ENCODE data around the gene KCNN1.
"Not testable (repeated sequence)": the region's sequence is repeated elsewhere in the genome, so short reads cannot be mapped to it uniquely, and the experiment has no call there.

The KCNN1 gene

DNA sequence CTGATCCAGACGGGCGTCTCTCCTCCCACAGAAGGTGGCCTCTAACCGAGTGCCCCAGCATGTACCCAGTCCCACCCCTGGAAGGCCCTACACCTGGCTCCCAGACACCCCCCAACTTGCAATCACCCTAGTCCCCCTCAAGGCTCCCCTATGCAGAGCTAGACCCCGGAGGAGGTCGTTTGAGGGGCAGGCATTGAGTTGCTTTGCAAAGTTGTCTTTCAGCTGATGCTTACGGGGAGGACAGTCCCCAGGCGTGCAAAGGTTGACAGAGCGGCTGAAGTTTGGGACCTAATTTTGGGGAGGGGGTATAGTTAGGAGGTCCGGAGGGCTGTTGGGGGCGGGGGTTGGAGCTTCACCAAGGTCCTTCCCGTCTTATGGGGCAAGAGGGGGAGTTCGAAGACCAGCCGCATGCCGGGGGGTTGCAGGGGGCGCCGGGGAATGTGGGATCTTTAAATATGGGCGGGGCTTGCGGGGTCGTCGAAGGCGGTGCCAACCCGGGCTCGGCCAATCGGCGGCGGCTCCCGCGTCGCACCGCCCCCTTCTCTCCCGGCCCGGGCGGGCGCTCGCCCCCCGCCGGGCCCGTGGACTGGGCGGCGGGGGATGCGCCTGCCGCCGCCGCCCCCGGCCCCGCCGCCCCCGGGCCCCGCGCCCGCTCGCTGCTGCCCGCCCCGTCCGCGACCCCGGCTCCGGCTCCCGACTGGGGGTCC is at the start of gene KCNN1:
TSS of gene KCNN1 (plus strand) at position 558 of the 707 bp plus-strand sequence. CDS start 6,782 bp downstream, outside the sequence.
- TF ChIP-seq, protein P1, sequence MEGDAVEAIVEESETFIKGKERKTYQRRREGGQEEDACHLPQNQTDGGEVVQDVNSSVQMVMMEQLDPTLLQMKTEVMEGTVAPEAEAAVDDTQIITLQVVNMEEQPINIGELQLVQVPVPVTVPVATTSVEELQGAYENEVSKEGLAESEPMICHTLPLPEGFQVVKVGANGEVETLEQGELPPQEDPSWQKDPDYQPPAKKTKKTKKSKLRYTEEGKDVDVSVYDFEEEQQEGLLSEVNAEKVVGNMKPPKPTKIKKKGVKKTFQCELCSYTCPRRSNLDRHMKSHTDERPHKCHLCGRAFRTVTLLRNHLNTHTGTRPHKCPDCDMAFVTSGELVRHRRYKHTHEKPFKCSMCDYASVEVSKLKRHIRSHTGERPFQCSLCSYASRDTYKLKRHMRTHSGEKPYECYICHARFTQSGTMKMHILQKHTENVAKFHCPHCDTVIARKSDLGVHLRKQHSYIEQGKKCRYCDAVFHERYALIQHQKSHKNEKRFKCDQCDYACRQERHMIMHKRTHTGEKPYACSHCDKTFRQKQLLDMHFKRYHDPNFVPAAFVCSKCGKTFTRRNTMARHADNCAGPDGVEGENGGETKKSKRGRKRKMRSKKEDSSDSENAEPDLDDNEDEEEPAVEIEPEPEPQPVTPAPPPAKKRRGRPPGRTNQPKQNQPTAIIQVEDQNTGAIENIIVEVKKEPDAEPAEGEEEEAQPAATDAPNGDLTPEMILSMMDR (conservative IDR thresholded peaks at IDR 0.05; ENCODE audit: low read depth, low read length) = no peak
- Histone ChIP-seq H3K36me3 (ENCODE audit: insufficient read depth) (no peaks in the 10 kb centered on the region), H3K79me2 (ENCODE audit: insufficient read depth, low read depth) (no peaks in the 10 kb centered on the region), H2AFZ (ENCODE audit: low read depth) (no peak within 1 kb of the TSS), H3K4me1 (ENCODE audit: low read depth, poor library complexity, severe bottlenecking) (no peaks in the 10 kb centered on the region), H3K4me3 (IDR thresholded peaks at IDR 0.05; ENCODE audit: insufficient read depth, low read depth, low read length) (no peak within 1 kb of the TSS), H3K4me2 (no peak within 1 kb of the TSS), H4K20me1 (ENCODE audit: insufficient read depth) (no peaks in the 10 kb centered on the region), H3K9ac (no peak within 1 kb of the TSS), H3K27ac (no peak within 1 kb of the TSS), H3K27me3 (ENCODE audit: insufficient read depth, low read depth) (peaks cover 71% of the 10 kb centered on the region)

DNA sequence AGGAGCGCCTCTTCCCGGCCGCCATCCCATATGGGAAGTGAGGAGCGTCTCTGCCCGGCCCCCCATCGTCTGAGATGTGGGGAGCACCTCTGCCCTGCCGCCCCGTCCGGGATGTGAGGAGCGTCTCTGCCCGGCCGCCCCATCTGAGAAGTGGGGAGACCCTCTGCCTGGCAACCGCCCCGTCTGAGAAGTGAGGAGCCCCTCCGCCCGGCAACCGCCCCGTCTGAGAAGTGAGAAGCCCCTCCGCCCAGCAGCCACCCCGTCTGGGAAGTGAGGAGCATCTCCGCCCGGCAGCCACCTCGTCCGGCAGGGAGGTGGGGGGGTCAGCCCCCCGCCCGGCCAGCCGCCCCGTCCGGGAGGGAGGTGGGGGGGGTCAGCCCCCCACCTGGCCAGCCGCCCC is 48.8 kb upstream of the KCNN1 start:
- not testable (repeated sequence) for H3K4me1 ChIP-seq (ENCODE audit: low read depth, poor library complexity, severe bottlenecking); H3K9ac ChIP-seq; H3K27ac ChIP-seq; H2AFZ ChIP-seq (ENCODE audit: low read depth); H3K4me2 ChIP-seq; H3K36me3 ChIP-seq (ENCODE audit: insufficient read depth); H3K79me2 ChIP-seq (ENCODE audit: insufficient read depth, low read depth); H3K4me3 ChIP-seq (IDR thresholded peaks at IDR 0.05; ENCODE audit: insufficient read depth, low read depth, low read length); H4K20me1 ChIP-seq (ENCODE audit: insufficient read depth)
- H3K27me3 ChIP-seq (ENCODE audit: insufficient read depth, low read depth) = peaks cover 54% of the 10 kb centered on the region; the same call in 1 of the 2 replicates

DNA sequence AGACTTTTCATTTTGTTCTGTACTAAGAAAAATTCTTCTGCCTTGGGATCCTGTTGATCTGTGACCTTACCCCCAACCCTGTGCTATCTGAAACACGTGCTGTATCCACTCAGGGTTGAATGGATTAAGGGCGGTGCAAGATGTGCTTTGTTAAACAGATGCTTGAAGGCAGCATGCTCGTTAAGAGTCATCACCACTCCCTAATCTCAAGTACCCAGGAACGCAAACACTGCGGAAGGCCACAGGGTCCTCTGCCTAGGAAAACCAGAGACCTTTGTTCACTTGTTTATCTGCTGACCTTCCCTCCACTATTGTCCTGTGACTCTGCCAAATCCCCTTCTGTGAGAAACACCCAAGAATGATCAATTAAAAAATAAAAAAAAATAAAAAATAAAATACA is 47.8 kb upstream of the KCNN1 start:
- H2AFZ ChIP-seq (ENCODE audit: low read depth); H3K36me3 ChIP-seq (ENCODE audit: insufficient read depth); H3K4me2 ChIP-seq; H3K27ac ChIP-seq; H3K4me1 ChIP-seq (ENCODE audit: low read depth, poor library complexity, severe bottlenecking); H3K79me2 ChIP-seq (ENCODE audit: insufficient read depth, low read depth); H3K4me3 ChIP-seq (IDR thresholded peaks at IDR 0.05; ENCODE audit: insufficient read depth, low read depth, low read length); H4K20me1 ChIP-seq (ENCODE audit: insufficient read depth); H3K9ac ChIP-seq: not testable (repeated sequence)
- H3K27me3 ChIP-seq (ENCODE audit: insufficient read depth, low read depth) = peaks cover 52% of the 10 kb centered on the region; the same call in 1 of the 2 replicates

DNA sequence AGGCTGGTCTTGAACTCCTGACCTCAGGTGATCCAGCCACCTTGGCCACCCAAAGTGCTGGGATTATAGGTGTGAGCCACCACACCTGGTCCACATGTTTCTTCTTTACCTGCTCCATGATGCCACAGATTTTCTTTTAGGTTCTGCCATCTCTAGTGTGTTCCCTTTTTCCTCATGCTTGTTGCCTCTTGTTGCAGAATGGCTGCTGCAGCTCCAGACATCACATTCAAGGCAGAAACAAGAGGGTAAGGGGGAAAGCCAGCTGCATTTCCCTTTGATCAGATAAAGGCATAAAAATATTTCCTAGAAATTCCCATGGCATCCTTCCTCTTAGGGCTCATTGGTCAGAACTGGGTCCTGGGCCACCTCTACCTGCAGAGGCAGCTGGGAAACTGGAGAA is 46.4 kb upstream of the KCNN1 start:
- H3K4me1 ChIP-seq (ENCODE audit: low read depth, poor library complexity, severe bottlenecking) = no peaks in the 10 kb centered on the region
- H3K27me3 ChIP-seq (ENCODE audit: insufficient read depth, low read depth) = peaks cover 49% of the 10 kb centered on the region; the same call in 1 of the 2 replicates
- H4K20me1 ChIP-seq (ENCODE audit: insufficient read depth) = no peaks in the 10 kb centered on the region
- H3K27ac ChIP-seq = no peak overlapping the region
- H3K4me3 ChIP-seq (IDR thresholded peaks at IDR 0.05; ENCODE audit: insufficient read depth, low read depth, low read length) = no peak overlapping the region
- H3K79me2 ChIP-seq (ENCODE audit: insufficient read depth, low read depth) = no peaks in the 10 kb centered on the region
- no peaks in the 10 kb centered on the region for H3K36me3 ChIP-seq (ENCODE audit: insufficient read depth)
- TF ChIP-seq, protein P1 (conservative IDR thresholded peaks at IDR 0.05; ENCODE audit: low read depth, low read length) = no peak
- H2AFZ ChIP-seq (ENCODE audit: low read depth) = no peak overlapping the region
- no peak overlapping the region for H3K4me2 ChIP-seq
- no peak overlapping the region for H3K9ac ChIP-seq

DNA sequence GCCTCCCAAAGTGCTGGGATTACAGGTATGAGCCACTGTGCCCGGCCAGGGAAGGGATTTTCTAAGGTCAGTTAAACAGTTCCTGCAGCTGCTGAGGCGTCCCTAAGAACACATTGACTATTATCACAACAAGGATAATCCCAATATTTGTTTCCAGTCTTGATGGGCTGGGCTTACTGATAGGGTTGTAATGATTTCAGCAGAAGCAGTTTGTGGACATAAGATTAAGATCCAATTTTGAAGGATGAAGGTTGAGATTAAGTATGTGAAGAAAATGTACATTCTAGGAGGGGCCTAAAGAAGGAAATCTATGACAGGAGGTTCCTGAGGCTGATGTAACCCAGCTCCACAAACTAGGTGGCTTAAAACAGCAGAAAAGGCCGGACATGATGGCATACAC is 44.8 kb upstream of the KCNN1 start:
- no peak overlapping the region for H3K27ac ChIP-seq
- no peak overlapping the region for H3K9ac ChIP-seq
- H3K27me3 ChIP-seq (ENCODE audit: insufficient read depth, low read depth) = peaks cover 44% of the 10 kb centered on the region; the same call in 1 of the 2 replicates
- TF ChIP-seq, protein P1 (conservative IDR thresholded peaks at IDR 0.05; ENCODE audit: low read depth, low read length) = no peak
- H3K4me1 ChIP-seq (ENCODE audit: low read depth, poor library complexity, severe bottlenecking) = no peaks in the 10 kb centered on the region
- no peaks in the 10 kb centered on the region for H4K20me1 ChIP-seq (ENCODE audit: insufficient read depth)
- no peak overlapping the region for H2AFZ ChIP-seq (ENCODE audit: low read depth)
- H3K4me2 ChIP-seq = no peak overlapping the region
- no peak overlapping the region for H3K4me3 ChIP-seq (IDR thresholded peaks at IDR 0.05; ENCODE audit: insufficient read depth, low read depth, low read length)
- H3K79me2 ChIP-seq (ENCODE audit: insufficient read depth, low read depth) = no peaks in the 10 kb centered on the region
- H3K36me3 ChIP-seq (ENCODE audit: insufficient read depth) = no peaks in the 10 kb centered on the region

All from KMS-11 (cell line).